OCI-LY7 (cell line): Measurements from ENCODE around the gene RHOJ. TPM values are rescaled to one million over a fixed set of nuclear protein-coding genes. Genes with fewer than 3 reads are reported as not detected.

ENCODE experiments used
- BruUV-seq: library from RNA; stranded (reverse); fragments of 400-500 nt; replicated peaks from 2 replicates; lab custom pipeline; 2021; lab: Mats Ljungman, UMichigan
- CTCF ChIA-PET: fragments of 300-600 bp; sonication (Branson Sonifier 250); formaldehyde crosslinking; loops from one replicate; lab custom pipeline; 2022; ENCODE audit warnings: antibody characterized with exemption; ENCODE audit not compliant: unreplicated experiment; lab: Charles Lee
- POLR2A ChIA-PET: fragments of 300-600 bp; sonication (Branson Sonifier 250); formaldehyde crosslinking; loops from one replicate; lab custom pipeline; 2022; ENCODE audit warnings: antibody characterized with exemption; lab: Charles Lee
- DNase-seq: peaks from one replicate; pipeline ENCODE4 v3.0.0-alpha.2; 2015; ENCODE audit warnings: low spot score
- H2AFZ ChIP-seq: fragments of 200-600 bp; sonication (generic), shearing (Covaris generic); 2 replicates; pipeline ENCODE4 v1.6.1; 2014; ENCODE audit warnings: mild to moderate bottlenecking, antibody characterized with exemption, low read length, moderate library complexity
- H3K27ac ChIP-seq: fragments of 200-600 bp; sonication (generic); 2 replicates; pipeline ENCODE4 v1.5.1; 2014; ENCODE audit warnings: mixed run types, low read depth, mild to moderate bottlenecking, moderate library complexity, low read length, inconsistent platforms; ENCODE audit not compliant: poor library complexity, severe bottlenecking
- H3K36me3 ChIP-seq: fragments of 200-600 bp; sonication (generic); 2 replicates; pipeline ENCODE4 v1.6.1; 2014; ENCODE audit warnings: mild to moderate bottlenecking, antibody characterized with exemption, low read length, moderate library complexity, mixed read lengths; ENCODE audit not compliant: insufficient read depth
- H3K4me1 ChIP-seq: fragments of 200-600 bp; sonication (generic); 2 replicates; pipeline ENCODE4 v1.5.1; 2014; ENCODE audit warnings: mild to moderate bottlenecking, low read length; ENCODE audit not compliant: insufficient read depth, poor library complexity, severe bottlenecking
- H3K4me2 ChIP-seq: fragments of 200-600 bp; sonication (generic); 2 replicates; pipeline ENCODE4 v1.6.1; 2014; ENCODE audit warnings: mild to moderate bottlenecking, low read length
- H3K4me3 ChIP-seq: fragments of 200-600 bp; sonication (generic); 2 replicates; pipeline ENCODE4 v1.5.1; 2014; ENCODE audit warnings: mild to moderate bottlenecking, low read depth, low read length; ENCODE audit not compliant: poor library complexity, severe bottlenecking
- H3K79me2 ChIP-seq: fragments of 200-600 bp; sonication (generic); 2 replicates; pipeline ENCODE4 v1.6.1; 2016; ENCODE audit warnings: low read depth, mild to moderate bottlenecking, low read length, moderate library complexity, mixed read lengths; ENCODE audit not compliant: insufficient read depth
- H3K9me2 ChIP-seq: fragments of 200-600 bp; sonication (generic); 2 replicates; pipeline ENCODE4 v1.6.1; 2016; ENCODE audit warnings: mild to moderate bottlenecking, low read length, mixed read lengths; ENCODE audit not compliant: insufficient read depth
- H3K9me3 ChIP-seq: fragments of 200-600 bp; sonication (generic); 2 replicates; pipeline ENCODE4 v1.6.1; 2014; ENCODE audit warnings: mild to moderate bottlenecking, mixed run types, low read length, mixed read lengths
- H4K20me1 ChIP-seq: fragments of 200-600 bp; sonication (generic); 2 replicates; pipeline ENCODE4 v1.6.1; 2014; ENCODE audit warnings: mild to moderate bottlenecking, antibody characterized with exemption, low read length, moderate library complexity, mixed read lengths; ENCODE audit not compliant: insufficient read depth
- CTCF ChIP-seq: fragments of 200-600 bp; sonication (generic); conservative IDR thresholded peaks from 2 replicates; pipeline ENCODE4 v1.5.1; 2014; ENCODE audit warnings: mild to moderate bottlenecking, antibody characterized with exemption, low read length, moderate library complexity, mixed read lengths
- EZH2phosphoT487 ChIP-seq: fragments of 200-600 bp; sonication (generic); IDR thresholded peaks from 2 replicates; pipeline ENCODE4 v1.6.1; 2018; ENCODE audit warnings: low read depth, borderline replicate concordance, mild to moderate bottlenecking, mixed run types, antibody characterized with exemption, low read length, moderate library complexity, mixed read lengths
- intact Hi-C: fragments of 100-400 bp; cut with micrococcal nuclease; formaldehyde crosslinking; loops from one replicate; pipeline ENCODE4 v1.10.0; 2022; ENCODE audit not compliant: unreplicated experiment
- total RNA-seq, 2 experiments: library from RNA; depleted of rRNA in 1 of 2; stranded (reverse); fragments of >200 nt in 1 of 2; shearing (Covaris generic) in 1 of 2; gene quantifications; 2 replicates each; pipeline ENCODE4 v1.2.3, GENCODE V29; 2014 to 2022

The RHOJ gene
- total RNA-seq, 2 experiments from 2014 or later, result not detected

DNA sequence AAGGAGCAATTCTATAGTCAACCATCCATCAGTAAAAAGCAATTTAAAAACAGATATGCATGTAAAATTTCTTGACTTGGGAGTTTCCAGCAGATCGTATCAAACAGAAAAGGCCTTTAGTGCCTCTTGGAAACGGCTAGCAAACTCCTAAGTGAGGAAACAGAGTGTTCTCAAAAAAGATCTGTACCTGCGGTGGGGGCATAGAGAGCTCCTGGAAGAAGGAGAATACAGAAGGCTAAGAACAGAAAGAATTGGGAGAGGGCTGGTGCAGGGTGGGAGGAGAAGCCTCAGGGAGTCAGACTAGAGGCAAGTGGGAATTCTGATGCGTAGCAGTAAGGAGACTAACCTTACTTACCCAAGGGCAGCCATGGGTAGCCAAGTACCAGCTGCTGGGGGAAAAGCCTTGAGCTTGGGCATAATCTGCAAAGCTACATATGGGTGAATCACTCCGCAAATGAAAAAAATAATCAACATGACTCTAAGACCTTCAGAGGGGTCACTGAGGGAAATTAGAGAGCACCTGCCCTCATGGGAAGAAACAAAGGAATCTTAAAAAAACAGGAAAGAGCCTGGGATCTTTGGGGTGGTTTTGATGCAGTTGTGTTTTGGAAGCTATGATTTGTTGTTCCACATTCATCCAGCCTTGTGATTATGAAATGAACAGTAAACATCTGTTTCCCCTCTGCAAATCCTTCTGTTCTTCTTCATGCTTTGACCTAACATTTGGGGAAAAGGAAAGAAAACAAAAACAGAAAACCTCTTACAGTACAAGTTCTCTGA lies 10.4 kb downstream of the RHOJ start:
- Histone ChIP-seq H3K4me3 (no peak overlapping the region), H3K9me2 (no peaks in the 10 kb centered on the region), H3K79me2 (no peaks in the 10 kb centered on the region), H3K27ac (no peak overlapping the region), H4K20me1 (no peaks in the 10 kb centered on the region), H3K36me3 (no peaks in the 10 kb centered on the region), H3K4me2 (no peak overlapping the region), H3K9me3 (no peaks in the 10 kb centered on the region), H3K4me1 (no peaks in the 10 kb centered on the region), H2AFZ (no peak overlapping the region)
- BruUV-seq, result no TSS peak
- POLR2A ChIA-PET, result no interaction called here
- no peak for DNase-seq
- TF ChIP-seq CTCF (no peak), EZH2phosphoT487 (no peak)
- intact Hi-C loops, result no loop called here
- CTCF ChIA-PET, result no interaction called here

DNA sequence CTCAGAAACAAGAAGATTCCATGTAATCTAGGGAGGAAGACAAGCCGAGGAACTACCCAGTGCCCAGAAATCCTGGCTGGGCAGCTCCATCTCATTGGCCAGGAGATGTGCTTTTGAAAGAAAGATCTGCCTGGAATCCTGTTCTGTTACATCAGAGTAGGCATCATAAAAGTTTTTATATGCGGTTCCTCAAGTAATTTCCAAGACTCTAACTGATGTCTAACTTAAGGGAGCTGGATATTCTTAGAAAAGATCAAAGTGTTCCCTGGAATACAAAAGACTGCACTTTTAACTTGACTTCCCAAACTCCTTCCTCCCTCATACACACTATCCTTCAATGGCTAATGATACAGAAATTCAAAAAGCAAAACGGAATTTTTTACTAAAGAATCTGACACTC lies 16.3 kb downstream of the RHOJ start:
- H3K27ac ChIP-seq, result no peak overlapping the region
- BruUV-seq, result no TSS peak
- H3K36me3 ChIP-seq, result no peaks in the 10 kb centered on the region
- TF ChIP-seq CTCF, result no peak
- TF ChIP-seq EZH2phosphoT487, result no peak
- no peak overlapping the region for H3K4me3 ChIP-seq
- H3K9me2 ChIP-seq, result no peaks in the 10 kb centered on the region
- no peak overlapping the region for H3K4me2 ChIP-seq
- DNase-seq, result no peak
- no peaks in the 10 kb centered on the region for H3K4me1 ChIP-seq
- ChIA-PET POLR2A (no interaction called here), CTCF (no interaction called here)
- no peak overlapping the region for H2AFZ ChIP-seq
- intact Hi-C loops, result no loop called here
- no peaks in the 10 kb centered on the region for H3K9me3 ChIP-seq
- no peaks in the 10 kb centered on the region for H4K20me1 ChIP-seq
- H3K79me2 ChIP-seq, result no peaks in the 10 kb centered on the region

- DNase-seq, result no peak
- H3K4me2 ChIP-seq, result no peak overlapping the region
- H2AFZ ChIP-seq, result no peak overlapping the region
- CTCF ChIA-PET, result no interaction called here
- no peaks in the 10 kb centered on the region for H4K20me1 ChIP-seq
- H3K27ac ChIP-seq, result no peak overlapping the region
- no peak for TF ChIP-seq CTCF
- TF ChIP-seq EZH2phosphoT487, result no peak
- no peaks in the 10 kb centered on the region for H3K9me3 ChIP-seq
- no peaks in the 10 kb centered on the region for H3K4me1 ChIP-seq
- intact Hi-C loops, result no loop called here
- H3K79me2 ChIP-seq, result no peaks in the 10 kb centered on the region
- H3K9me2 ChIP-seq, result no peaks in the 10 kb centered on the region
- BruUV-seq, result no TSS peak
- POLR2A ChIA-PET, result interaction anchor here (0.7 kb wide), 1 partner anchor 975 kb away, joined by 3 read pairs; no protein-coding TSS in a partner anchor
- H3K4me3 ChIP-seq, result no peak overlapping the region
- no peaks in the 10 kb centered on the region for H3K36me3 ChIP-seq
Measured at GRCh38 chr14:63223596-63223995, 19.4 kb downstream of the RHOJ start.
